ENCODE measurements around the gene SPOCK1. TPM values are rescaled to one million over a fixed set of nuclear protein-coding genes. Genes with fewer than 3 reads are reported as not detected.

The SPOCK1 gene
- total and polyA plus RNA-seq, 2 experiments from 2014 or later, result 8.2 to 10.5 TPM

GRCh38 chr5:137214446-137215189 lies 284.5 kb downstream of the SPOCK1 start:
- no peaks in the 10 kb centered on the region for H3K79me2 ChIP-seq (replicated peaks; ENCODE audit: insufficient read depth)
- H3K27me3 ChIP-seq (ENCODE audit: insufficient read depth), result no peaks in the 10 kb centered on the region
- Mint-ChIP-seq H3K9me3 (no peaks in the 10 kb centered on the region), H3K4me1 (no peaks in the 10 kb centered on the region), H3K27me3 (ENCODE audit: insufficient read depth, low read depth, poor library complexity) (no peaks in the 10 kb centered on the region), H3K36me3 (ENCODE audit: low read depth) (no peaks in the 10 kb centered on the region), H3K4me3 (no peak overlapping the region), H3K27ac (no peak overlapping the region)
- H3K27ac ChIP-seq (ENCODE audit: low read depth), result no peak overlapping the region
- no peak overlapping the region for H2AFZ ChIP-seq
- no peak for DNase-seq (ENCODE audit: low spot score)
- no peaks in the 10 kb centered on the region for H4K20me1 ChIP-seq (replicated peaks; ENCODE audit: insufficient read depth)
- no peaks in the 10 kb centered on the region for H3K4me1 ChIP-seq (ENCODE audit: insufficient read depth)
- H3K4me2 ChIP-seq, result no peak overlapping the region
- no peaks in the 10 kb centered on the region for H3F3A ChIP-seq (replicated peaks; ENCODE audit: low read depth)
- H3K4me3 ChIP-seq, result no peak overlapping the region
- TF ChIP-seq CREB1 (CRISPR knock-in tag; IDR thresholded peaks at IDR 0.05; ENCODE audit: low read depth), result no peak
- TF ChIP-seq JUNB (IDR thresholded peaks at IDR 0.05; ENCODE audit: unreplicated experiment), result no peak
- TF ChIP-seq REST (IDR thresholded peaks at IDR 0.05; ENCODE audit: unreplicated experiment), result no peak
- no peak for TF ChIP-seq ETS1 (IDR thresholded peaks at IDR 0.05)
- TF ChIP-seq EZH2 (IDR thresholded peaks at IDR 0.05; ENCODE audit: low read depth, unreplicated experiment), result no peak
- no peak for TF ChIP-seq ZNF331 (CRISPR knock-in tag; IDR thresholded peaks at IDR 0.05; ENCODE audit: low read depth)
- TF ChIP-seq CTCF (conservative IDR thresholded peaks at IDR 0.05; ENCODE audit: low read depth in 2 of 2), result no peak
- no peak for TF ChIP-seq ZNF462 (CRISPR knock-in tag; IDR thresholded peaks at IDR 0.05)
- no peak for TF ChIP-seq STAT1 (IDR thresholded peaks at IDR 0.05; ENCODE audit: unreplicated experiment)
- no peak for TF ChIP-seq NANOG (IDR thresholded peaks at IDR 0.05; ENCODE audit: borderline replicate concordance)
- H3K36me3 ChIP-seq (ENCODE audit: insufficient read depth), result no peaks in the 10 kb centered on the region
- H3K9me2 ChIP-seq (ENCODE audit: insufficient read depth), result peaks cover 12% of the 10 kb centered on the region
- ATAC-seq, result no peak

Data from GM23338 (cell line).